ENCODE data around the gene ATXN10.

ATXN10 gene

GRCh38 chr22:45866126-45866645 lies 194.6 kb downstream of the ATXN10 start:
- no peak for DNase-seq

GRCh38 chr22:45866646-45867117 lies 195.0 kb downstream of the ATXN10 start:
- no peak for DNase-seq

GRCh38 chr22:45867118-45867905 lies 195.7 kb downstream of the ATXN10 start:
- DNase-seq: no peak

GRCh38 chr22:45867906-45868555 lies 196.4 kb downstream of the ATXN10 start:
- DNase-seq: no peak

- no peak for DNase-seq
Observed at GRCh38 chr22:45868571-45869339, 197.1 kb downstream of the ATXN10 start.

- DNase-seq: no peak
Observed at GRCh38 chr22:45869340-45869847, 197.8 kb downstream of the ATXN10 start.

GRCh38 chr22:45870011-45870410 lies 198.4 kb downstream of the ATXN10 start:
- no peak for DNase-seq

- no peak for DNase-seq
Observed at GRCh38 chr22:45871721-45872120, 200.1 kb downstream of the ATXN10 start.

- no peak for DNase-seq
Observed at GRCh38 chr22:45872659-45873263, 201.1 kb downstream of the ATXN10 start.

- no peak for DNase-seq
Observed at GRCh38 chr22:45876136-45877035, 204.8 kb downstream of the ATXN10 start.

GRCh38 chr22:45877036-45877380 lies 205.4 kb downstream of the ATXN10 start:
- no peak for DNase-seq

GRCh38 chr22:45877651-45878050 lies 206.0 kb downstream of the ATXN10 start:
- DNase-seq: no peak

GRCh38 chr22:45878051-45878781 lies 206.6 kb downstream of the ATXN10 start:
- no peak for DNase-seq

- no peak for DNase-seq
Observed at GRCh38 chr22:45878901-45879551, 207.4 kb downstream of the ATXN10 start.

- no peak for DNase-seq
Observed at GRCh38 chr22:45879552-45879949, 207.9 kb downstream of the ATXN10 start.

GRCh38 chr22:45880091-45880715 lies 208.6 kb downstream of the ATXN10 start:
- DNase-seq: no peak

- DNase-seq: no peak
Observed at GRCh38 chr22:45880716-45881523, 209.3 kb downstream of the ATXN10 start.

- DNase-seq: no peak
Observed at GRCh38 chr22:45881524-45881875, 209.9 kb downstream of the ATXN10 start.

All from activated CD4-positive, alpha-beta T cell treated with anti-CD3 and anti-CD28 coated beads, Interleukin-2, amount 50 U/mL, for 48 hours (primary cell).